ENCODE data around the gene POM121C.
A peak's percentile ranks its signal among the peaks of the same experiment; 100 is the strongest.
"Not testable (repeated sequence)": the region's sequence is repeated elsewhere in the genome, so short reads cannot be mapped to it uniquely, and the experiment has no call there.

The POM121C gene

DNA sequence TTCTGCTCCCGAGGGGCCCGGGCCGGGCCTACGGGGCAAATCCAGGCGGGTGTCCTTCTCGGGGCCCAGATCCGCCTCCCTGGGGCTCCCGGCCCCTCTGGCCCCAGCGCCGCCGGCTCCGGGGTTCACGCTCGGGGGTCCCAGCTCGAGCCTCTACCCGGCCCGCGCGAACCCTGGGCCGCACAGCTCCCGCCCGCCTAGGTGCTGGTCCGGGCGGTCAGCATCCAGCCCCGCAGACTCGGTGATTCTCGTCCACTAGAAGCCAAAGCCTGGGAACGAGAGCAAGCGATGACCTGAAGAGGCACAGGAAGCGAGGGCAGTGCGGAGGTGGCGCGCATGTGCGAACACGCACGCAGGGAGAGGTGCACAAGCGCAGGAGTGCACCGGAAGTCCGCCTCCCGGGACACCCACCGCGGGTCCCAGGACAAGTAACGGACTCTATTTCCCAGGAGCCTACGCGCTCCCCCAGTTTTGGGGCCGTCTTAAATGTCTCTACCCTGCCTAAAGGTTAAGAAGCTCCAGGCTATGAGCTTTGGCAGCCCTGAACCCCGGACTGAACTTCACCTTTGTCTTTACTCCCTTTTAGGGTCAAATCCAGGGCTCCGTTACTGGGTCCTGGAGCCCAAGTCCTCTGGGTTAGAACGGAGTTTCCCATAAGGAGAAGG is at the start of gene POM121C:
POM121C (minus strand) TSS at position 321 of the 665 bp plus-strand sequence. CDS start 44,803 bp downstream, outside the sequence.
- peak; percentile 67 for DNase-seq (ENCODE audit: insufficient read length, low spot score)
- FAIRE-seq: not testable (repeated sequence)

GRCh38 chr7:75534727-75535307 is 48.7 kb upstream of the POM121C start:
- FAIRE-seq (no peak), DNase-seq (ENCODE audit: insufficient read length, low spot score) (peak; percentile 22)

- no peak for FAIRE-seq
- DNase-seq (ENCODE audit: insufficient read length, low spot score): no peak
Measured at GRCh38 chr7:75533926-75534325, 47.8 kb upstream of the POM121C start.

- DNase-seq (ENCODE audit: insufficient read length, low spot score) (no peak), FAIRE-seq (no peak)
Measured at GRCh38 chr7:75532639-75533038, 46.5 kb upstream of the POM121C start.

- DNase-seq (ENCODE audit: insufficient read length, low spot score) (no peak), FAIRE-seq (no peak)
Measured at GRCh38 chr7:75531359-75531821, 45.3 kb upstream of the POM121C start.

DNA sequence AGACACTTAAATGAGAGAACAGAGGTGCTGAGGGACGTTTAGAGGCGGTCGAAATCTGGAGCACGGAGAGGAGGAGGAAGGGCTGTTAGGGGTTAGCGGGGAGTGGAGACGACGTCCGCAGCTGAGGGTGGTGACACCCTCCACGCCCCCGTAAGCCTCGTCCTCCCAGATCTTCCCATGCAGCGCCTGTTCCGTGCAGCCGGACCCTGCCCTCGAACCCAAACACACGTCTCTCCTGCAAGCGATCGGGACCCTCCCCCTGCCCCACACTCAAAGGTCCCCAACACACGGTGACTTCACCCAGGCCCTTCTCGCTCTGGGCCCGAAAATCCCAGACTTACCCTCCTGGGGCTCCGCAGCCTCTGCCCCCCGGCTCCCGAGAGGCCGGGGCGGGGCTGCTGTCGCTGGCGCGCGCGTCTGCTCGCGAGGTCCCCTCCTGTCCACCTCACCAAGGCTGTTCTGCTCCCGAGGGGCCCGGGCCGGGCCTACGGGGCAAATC is 41.2 kb upstream of the POM121C start:
- FAIRE-seq: not testable (repeated sequence)

DNA sequence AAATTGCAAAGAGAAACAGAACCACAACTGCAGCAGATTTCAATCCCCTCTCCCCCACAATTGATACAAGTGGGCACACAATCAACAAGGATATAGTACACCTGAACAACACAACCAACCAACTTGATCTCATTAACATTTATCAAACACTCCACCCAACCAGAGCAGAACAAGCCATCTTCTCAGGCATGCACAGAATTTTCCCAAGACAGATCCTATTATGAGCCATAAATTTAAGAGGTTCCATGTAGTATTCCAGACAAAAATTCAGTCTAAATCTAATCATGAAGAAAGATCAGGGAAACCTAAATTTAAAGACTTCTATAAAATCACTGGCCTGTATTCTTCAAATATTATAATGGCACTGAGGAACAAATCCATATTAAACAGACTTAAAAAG is 35.6 kb upstream of the POM121C start:
- not testable (repeated sequence) for DNase-seq (ENCODE audit: insufficient read length, low spot score); FAIRE-seq

More for the DNA sequence above, 41.2 kb upstream of the POM121C start:
- DNase-seq (ENCODE audit: insufficient read length, low spot score): not testable (repeated sequence)

DNA sequence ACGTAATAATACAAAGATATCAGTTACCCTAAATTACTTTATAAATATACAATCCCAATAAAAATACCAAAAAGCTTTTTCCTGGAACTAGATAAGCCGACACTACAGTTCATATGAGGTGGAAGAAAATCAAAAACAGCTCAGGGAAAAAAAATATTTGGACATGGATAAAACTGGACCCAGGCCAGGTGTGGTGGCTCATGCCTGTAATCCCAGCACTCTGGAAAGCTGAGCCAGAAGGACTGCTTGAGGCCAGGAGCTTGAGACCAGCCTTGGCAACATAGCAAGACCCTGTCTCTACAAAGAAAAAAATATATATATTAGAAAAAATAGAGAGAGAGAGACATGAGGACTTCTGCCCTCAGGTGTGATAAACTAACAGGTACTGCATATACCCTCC is 32.7 kb upstream of the POM121C start:
- not testable (repeated sequence) for DNase-seq (ENCODE audit: insufficient read length, low spot score); FAIRE-seq

GRCh38 chr7:75509033-75509432 is 22.9 kb upstream of the POM121C start:
- FAIRE-seq; DNase-seq (ENCODE audit: insufficient read length, low spot score): not testable (repeated sequence)

GRCh38 chr7:75492020-75492419 is 5.9 kb upstream of the POM121C start, which contains the start of gene SPDYE5:
TSS of gene SPDYE5 (plus strand) at chr7:75492320. CDS start at chr7:75494048, 1,728 bp downstream.
- FAIRE-seq; DNase-seq (ENCODE audit: insufficient read length, low spot score): not testable (repeated sequence)

GRCh38 chr7:75485355-75485978 is 632 bp downstream of the POM121C start:
- not testable (repeated sequence) for DNase-seq (ENCODE audit: insufficient read length, low spot score); FAIRE-seq

DNA sequence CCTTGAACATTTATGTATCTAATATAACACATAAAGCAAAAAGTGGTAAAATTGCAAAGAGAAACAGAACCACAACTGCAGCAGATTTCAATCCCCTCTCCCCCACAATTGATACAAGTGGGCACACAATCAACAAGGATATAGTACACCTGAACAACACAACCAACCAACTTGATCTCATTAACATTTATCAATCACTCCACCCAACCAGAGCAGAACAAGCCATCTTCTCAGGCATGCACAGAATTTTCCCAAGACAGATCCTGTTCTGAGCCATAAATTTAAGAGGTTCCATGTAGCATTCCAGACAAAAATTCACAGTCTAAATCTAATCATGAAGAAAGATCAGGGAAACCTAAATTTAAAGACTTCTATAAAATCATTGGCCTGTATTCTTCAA is 5.8 kb downstream of the POM121C start:
- not testable (repeated sequence) for DNase-seq (ENCODE audit: insufficient read length, low spot score); FAIRE-seq

GRCh38 chr7:75477457-75477856 is 8.6 kb downstream of the POM121C start:
- not testable (repeated sequence) for FAIRE-seq; DNase-seq (ENCODE audit: insufficient read length, low spot score)

DNA sequence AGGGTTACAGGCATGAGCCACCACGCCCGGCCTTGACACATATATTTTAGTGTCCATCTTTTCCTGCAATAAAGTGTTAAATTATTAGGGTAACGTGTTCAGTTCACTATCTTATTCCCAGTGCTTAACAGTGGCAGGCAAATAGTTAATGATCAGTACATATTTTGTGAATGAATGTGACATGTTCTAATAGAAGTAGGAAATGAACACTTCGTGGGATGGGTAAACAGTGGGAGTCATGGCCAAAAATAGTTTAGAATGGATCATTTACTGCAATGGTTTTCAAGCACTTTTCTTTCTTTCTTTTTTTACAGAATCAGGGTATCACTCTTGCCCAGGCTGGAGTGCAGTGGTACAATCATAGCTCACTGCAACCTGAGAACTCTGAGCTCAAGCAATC is 15.9 kb downstream of the POM121C start:
- not testable (repeated sequence) for FAIRE-seq; DNase-seq (ENCODE audit: insufficient read length, low spot score)

DNA sequence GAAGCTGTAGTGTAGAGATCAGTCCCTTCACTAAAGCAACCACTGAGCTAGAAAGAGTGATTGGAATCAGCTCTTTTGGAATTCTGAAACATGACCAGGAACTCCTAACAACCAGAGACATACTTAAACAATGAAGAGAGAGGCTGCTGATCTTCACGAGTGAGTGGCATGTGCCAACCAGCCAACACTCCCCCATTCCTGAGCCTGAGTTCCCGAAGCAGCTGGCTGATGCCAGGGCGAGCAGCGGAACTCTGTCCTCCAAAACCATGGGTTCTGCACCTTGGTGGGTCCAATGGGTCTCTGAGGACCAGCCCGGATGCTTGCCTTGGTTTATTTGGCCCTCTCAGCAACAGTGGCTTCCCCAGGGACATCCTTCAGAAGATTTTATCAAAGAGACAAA is 25.6 kb downstream of the POM121C start:
- FAIRE-seq; DNase-seq (ENCODE audit: insufficient read length, low spot score): not testable (repeated sequence)

DNA sequence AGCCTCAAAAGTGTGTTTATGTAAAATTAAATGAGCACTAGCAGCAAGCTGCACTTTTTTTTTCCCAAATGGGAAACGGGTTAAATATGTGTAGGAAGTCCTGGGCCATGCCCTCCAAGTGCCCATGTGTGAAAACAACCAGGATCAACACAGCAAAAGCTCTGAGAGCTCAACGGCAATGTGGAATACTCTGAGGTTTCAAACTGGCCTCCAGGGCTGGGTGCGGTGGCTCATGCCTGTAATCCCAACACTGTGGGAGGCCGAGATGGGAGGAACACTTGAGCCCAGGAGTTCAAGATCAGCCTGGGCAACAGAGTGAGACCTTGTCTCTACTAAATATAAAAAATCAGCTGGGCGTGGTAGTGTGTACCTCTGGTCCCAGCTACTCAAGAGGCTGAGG is 28.1 kb downstream of the POM121C start:
- FAIRE-seq; DNase-seq (ENCODE audit: insufficient read length, low spot score): not testable (repeated sequence)

DNA sequence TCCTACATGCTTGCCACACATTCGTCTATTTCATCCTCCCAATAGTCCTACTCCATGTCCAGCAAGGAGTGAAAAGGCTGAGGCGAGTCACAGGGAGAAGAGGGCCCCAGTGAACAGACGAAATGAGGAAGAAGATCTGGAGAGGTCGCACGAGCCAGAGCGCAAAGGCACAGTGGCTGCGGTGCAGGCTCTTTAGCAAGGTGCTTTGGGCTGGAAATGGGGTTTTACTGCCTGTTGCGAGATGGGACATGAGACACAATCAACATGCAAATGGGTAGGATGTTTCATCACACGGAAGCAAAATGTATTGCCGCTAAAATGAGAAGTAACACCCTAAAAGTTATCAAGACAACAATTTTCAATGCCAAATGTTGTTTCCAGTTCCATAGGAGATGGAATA is 29.7 kb downstream of the POM121C start:
- not testable (repeated sequence) for FAIRE-seq; DNase-seq (ENCODE audit: insufficient read length, low spot score)

GRCh38 chr7:75452494-75452955 is 33.6 kb downstream of the POM121C start:
- not testable (repeated sequence) for FAIRE-seq; DNase-seq (ENCODE audit: insufficient read length, low spot score)

DNA sequence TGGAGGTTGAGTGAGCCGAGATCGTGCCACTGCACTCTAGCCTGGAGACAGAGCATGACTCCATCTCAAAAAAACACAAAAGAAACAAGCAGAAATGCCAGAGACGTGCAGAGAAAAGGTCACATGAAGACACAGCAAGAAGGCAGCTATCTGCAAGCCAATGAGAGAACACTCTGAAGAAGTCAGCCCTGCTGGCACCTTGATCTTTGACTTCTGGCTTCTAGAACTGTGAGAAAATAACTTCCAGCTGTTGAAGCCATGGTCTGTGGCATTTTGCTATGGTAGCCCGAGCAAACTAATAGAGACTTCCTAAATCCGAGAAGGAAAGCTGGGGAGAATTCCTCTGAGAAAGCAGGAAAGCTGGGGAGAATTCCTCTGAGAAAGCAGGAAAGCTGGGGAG is 36.2 kb downstream of the POM121C start:
- not testable (repeated sequence) for FAIRE-seq; DNase-seq (ENCODE audit: insufficient read length, low spot score)

- not testable (repeated sequence) for FAIRE-seq; DNase-seq (ENCODE audit: insufficient read length, low spot score)
Measured at GRCh38 chr7:75442465-75443111, 43.5 kb downstream of the POM121C start.
